Fibroblast of skin of left quadriceps (primary cell): ENCODE data around the gene ITPR1.
"Not testable (repeated sequence)": the region's sequence is repeated elsewhere in the genome, so short reads cannot be mapped to it uniquely, and the experiment has no call there.

ENCODE experiments used
- DNase-seq, 2 experiments: peaks; one replicate each; pipeline ENCODE4 v3.0.0-alpha.2; 2013; ENCODE audit warnings: low read depth in 2 of 2

ITPR1 gene

DNA sequence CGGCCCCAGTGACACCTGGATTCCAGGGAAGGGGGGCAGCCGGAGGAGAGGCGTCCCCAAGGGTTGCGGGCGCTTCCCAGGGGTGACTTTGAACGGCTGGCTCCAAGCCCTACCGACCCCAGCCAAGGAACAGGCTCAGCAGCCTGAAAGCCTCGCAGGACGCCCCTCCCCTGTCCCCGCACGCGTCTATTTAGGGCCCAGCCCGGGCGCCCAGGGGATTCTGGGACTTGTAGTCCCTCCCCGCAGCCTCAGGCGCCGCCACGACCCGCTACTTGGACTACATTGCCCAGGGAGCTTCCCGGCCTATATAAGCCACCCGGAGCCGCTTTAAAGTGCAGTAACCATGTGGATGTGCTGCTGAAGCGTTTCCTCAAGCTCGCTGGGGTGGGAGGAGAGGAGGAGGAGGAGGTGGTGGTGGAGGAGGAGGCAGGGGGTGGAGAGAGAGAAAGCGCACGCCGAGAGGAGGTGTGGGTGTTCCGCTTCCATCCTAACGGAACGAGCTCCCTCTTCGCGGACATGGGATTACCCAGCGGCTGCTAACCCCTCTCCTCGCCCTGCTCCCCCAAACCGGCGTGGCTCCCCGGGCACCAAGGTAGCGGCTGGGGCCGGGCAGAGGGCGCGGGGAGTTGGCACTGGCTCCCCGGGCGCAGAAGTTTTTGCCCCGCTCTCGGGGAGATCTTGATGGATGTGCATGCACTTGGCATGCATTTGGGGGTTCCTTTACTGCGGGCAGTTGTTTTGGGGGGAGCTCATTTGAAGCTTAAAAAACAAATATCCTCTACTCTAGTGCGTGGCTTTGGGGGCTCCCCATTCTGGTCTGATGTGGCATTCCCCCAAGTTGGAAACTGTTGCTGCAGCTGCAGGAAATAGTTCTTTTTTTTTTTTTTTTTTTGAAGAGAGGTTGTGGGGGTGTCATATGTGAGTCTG is at the start of gene ITPR1:
ITPR1 (plus strand) TSS at position 335 of the 927 bp plus-strand sequence. CDS start 23,144 bp downstream, outside the sequence.
- peak; percentile 98 for DNase-seq

DNA sequence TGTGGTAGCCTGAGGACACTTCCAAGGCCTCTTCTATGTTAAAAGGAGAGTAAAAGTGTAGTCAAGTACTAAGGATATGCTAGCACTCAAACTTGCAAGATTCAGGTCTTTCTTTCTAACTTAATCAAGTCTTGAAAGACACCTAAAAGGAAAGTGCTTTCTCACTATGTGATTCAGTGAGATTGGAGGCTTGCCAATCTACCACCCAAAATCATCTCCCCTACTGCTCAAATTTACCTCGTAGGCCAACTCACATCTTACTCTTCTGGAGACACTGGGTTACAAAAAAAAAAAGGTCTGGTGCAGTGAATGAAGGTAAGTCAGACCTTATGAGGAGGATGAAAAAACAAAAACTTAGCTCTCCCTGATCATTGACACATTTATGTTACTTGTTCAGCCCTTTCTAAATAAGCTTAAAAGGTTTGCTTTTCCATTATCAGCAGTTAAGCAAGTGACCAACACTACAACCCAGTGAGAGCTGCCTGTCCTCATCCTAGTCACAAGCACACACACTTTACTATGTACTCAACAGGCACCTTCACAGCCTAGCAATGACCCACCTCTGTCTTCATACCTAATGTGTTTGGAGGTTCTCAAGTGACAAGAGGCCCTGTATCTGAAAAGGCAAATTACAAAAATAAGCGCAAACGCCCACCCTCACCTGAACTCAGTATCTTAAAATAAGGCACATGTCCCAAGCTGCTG is 45.7 kb upstream of the ITPR1 start:
- DNase-seq = no peak

DNA sequence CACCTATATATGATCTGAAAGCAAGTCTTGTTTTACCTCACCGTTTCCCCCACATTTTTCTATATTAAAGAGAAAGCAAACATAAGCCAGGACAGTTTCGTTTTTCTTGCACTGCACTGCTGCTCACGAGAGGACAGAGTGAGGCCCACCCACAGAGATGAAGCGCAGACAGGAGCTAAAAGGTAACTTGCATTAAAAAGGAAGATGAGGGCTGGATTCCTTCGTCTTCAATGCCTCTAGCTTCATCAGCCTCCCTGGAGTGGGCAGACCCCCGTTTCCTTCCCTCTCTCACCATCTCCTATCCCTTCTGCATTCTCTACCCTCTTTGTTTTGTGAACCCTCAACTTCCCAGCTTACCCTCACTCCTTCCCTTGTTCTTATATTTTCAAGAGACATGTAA is 45.0 kb upstream of the ITPR1 start:
- DNase-seq = no peak

DNA sequence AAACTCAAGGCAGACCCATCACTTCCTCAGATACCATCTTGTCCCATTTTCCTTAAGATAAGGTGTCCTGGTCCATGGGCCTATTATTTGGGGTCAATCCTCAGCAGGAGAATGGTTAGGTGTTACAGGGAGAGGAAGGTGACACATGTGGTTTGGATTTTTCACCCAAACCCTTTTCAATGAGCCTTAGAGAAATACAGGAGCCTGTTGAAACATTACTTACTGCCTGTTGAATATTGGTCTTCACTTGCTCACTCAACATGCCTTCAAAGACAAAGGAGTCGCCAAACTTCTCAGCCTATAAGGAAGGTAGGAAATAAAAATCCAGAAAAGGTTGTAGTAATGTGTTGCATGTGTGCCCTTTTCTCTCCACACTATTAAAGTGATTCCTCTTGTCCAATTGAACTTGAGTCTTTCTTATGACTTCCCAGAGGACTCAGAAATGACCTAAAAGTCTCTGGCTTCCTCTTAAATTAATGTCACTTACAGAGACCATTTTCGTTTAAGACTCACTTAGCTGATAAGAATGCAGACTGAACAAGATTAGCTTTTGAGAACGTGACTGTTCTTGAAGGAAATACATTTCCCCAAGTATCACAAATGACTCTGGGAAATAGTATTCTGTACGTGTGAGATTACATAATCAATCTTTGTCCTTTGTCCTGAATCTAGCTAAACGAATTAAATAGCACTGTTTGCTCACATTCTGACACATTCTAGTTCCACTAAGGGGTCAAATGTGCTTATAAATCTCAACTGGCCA is 43.9 kb upstream of the ITPR1 start:
- no peak for DNase-seq

DNA sequence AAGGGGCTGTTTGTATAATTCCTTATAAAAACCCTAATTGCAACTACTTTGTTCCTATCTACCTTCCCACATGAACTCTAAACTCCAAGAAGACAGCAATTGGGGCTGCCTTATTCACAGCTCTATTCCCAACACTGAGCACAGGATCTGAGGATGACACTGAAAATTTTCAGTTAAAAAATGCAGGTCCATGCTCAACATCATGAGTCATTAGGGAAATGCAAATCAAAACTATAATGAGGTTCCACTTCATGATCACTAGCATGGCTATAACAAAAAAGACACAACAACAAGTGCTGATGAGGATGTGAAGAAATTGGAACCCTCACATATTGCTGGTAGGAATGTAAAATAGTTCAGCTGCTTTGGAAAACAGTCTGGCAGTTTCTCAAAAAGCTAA is 39.0 kb upstream of the ITPR1 start:
- DNase-seq = no peak

DNA sequence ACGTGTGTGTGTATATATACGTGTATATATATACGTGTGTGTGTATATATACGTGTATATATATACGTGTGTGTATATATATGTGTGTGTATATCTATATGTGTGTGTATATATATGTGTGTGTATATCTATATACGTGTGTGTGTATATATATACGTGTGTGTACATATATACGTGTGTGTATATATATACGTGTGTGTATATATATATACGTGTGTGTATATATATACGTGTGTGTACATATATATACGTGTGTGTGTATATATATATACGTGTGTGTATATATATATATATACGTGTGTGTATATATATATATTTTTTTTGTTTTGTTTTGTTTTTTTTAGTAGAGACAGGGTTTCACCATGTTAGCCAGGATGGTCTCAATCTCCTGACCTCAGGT is 36.4 kb upstream of the ITPR1 start:
- not testable (repeated sequence) for DNase-seq

DNA sequence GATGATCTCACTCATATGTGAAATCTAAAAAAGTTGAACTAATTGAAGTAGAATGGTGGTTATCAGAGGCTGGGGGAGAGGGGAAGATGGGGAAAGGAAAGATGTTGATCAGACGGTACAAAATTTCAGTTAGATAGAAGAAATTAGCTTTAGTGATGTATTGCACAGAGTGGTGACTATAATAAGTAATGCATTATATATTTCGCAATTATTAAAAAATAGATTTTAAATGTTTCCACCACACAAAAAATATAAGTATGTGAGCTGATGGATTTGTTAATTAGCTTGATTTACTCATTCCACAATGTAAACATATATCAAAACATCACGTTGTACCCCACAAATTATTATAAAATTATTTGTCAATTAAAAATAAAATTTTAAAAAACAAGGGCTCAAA is 34.2 kb upstream of the ITPR1 start:
- DNase-seq = no peak

DNA sequence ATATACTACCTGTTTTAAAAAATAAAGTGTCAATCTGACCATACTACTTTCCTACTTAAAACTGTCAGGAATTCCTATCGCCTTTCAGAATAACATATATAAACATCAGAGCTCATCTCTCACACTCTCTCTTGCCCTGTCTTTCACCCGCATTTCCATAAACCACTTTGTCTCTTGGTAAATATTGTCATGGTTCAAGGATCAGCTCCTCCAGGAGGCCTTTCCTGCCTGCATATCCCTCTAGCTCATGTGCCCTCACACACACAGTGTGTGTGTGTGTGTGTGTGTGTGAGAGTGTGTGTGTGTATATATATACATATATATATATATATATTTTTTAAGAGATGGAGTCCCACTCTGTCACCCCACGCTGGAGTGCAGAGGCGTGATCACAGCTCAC is 32.8 kb upstream of the ITPR1 start:
- no peak for DNase-seq

DNA sequence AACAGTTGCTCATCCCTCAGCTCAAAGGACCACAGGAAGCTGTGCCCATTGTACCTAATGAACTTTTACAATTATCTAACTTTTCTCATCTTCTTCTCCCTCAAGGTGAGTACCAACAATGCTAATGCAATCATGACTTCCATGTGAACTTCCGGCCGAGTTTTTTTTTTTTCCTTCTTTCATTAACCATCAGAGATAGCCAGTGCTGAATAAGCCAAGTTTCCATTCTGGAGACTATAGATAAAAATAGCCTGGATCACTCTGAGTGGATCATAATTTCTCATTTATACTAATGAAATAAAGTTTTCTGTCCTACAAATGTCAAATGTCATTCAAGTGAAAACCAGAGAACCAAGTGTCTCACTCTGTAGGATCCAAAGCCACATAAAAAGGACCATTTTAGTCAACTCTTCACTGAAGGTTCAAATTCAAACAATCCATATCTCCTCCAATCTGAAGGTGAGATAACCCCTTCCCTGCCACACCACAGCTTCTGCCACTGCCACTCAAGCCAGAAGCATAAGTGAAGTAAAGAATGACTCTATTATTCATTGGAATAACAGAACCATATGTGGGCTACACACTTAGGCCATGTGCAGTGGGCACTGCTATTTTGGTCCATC is 31.6 kb upstream of the ITPR1 start:
- no peak for DNase-seq

DNA sequence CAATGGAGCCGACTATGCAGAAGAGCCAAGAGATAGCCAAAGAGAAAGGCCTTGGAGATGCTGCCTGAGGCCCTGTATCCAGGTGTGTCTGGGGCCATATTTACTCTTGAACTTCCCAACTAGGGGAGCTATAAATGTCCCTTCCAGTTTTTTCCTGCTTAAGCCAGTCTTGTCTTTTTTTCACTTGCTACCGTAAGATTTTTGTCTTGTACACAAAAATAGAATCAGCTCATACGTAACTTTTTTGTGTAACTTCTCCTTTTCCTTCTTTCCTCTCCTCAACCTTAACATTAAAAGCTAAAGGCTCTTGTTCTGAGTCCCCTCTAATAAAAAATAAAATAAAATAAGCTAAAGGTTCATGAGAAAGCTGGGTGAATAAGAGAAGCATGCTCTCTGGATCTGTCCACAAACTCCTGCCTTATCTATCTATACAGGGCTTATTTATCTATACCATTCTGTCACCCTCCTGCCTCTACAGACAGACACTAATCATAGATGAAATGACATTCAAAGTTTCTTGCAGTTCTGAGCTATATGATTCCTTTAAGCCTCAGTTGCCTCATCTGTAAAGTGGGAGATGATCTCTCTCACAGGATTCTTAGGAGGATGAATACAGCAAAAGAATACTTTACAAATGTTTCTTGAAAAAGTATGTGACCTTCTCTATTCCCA is 30.6 kb upstream of the ITPR1 start:
- no peak for DNase-seq

DNA sequence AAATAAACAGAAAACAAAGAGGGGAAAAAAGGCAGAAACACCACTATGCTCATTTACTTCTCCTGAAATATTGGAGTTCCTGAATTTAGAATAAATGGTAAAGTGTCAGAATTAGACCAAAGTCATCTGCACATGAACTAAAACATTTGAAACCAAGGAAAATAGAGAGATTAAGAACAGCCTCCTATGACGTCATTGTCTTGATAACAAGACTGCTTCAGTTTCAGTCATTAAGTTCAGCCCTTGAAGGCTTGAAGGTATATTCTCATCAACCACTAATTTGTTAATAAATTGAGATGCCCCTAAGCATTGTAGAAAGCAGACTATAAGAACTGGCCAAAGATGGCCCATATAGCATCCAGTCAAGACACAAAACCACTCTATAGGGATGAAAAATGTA is 28.6 kb upstream of the ITPR1 start:
- DNase-seq = no peak

DNA sequence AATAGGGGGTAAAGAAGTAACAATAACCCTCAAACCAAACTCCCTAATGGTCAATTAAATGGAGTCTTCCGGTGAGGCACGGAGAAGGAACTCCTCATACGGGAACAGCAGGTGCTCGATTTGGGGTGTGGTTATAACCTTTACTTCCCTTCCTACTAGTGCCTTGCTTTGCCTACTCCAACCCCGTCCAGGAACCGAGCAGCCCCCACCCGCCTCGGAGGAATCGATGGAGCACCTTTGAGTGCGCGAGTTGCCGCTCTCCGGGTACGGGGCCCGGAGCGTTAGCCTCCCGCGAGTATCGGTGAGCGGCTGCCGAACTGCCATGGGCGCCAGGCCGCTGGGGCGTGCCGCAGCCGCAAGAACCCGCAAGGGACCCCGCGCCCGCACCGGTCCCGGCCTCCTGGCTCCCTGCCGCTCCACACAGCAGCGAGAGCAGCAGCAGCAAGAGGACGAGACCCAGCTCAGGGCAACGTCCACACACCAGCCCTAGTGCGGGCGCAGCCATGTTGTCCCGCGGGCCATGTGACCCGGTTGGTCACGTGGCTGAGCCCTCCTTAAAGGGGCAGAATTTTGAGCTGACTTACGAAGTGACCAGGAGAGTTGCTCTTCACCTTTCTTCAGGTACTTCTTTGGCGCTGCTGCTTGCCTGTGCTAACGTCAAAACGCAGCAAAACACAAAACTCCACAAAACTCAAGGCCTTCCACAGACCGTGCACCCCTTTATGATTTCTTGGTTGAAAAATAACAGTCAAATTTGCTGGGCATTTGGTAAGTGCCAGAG is 26.2 kb upstream of the ITPR1 start, which contains the start of gene SUMF1:
SUMF1 (minus strand) TSS at position 529 of the 781 bp plus-strand sequence; CDS start at position 505, 24 bp downstream.
- DNase-seq = peak; percentile 32 to 39

DNA sequence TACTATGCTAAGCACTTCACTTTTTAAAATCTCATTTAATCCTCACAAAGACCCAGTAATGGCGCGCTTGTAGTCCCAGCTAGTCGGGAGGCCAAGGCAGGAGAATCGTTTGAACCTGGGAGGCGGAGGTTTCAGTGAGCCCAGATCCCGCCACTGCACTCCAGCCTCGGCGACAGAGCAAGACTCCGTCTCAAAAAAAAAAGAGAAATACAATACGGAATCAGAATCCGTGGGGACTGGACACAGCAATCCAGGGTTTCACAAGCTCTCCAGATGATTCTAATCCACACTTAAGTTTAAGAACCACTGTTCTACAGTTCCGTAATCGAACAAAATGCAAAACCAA is 25.7 kb upstream of the ITPR1 start:
- DNase-seq = no peak

DNA sequence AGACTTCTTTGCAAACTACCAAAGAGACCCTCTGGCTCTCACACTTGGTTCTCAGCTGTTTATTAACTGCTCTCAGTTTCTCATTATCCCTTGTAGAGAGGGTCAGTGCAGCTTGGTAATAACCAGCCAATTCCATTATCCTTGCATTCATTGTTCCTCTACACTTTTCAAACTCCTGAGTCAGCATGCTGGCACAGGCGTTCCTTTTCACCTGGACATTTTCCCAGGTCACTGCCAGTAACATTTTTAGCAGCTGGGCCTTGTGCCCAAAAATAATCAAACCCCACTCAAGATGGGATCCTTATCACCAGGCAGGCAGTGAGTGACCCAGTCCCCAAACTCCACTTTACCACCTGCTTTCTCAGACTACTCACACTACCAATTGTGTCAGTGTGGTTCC is 21.2 kb upstream of the ITPR1 start:
- DNase-seq = no peak

DNA sequence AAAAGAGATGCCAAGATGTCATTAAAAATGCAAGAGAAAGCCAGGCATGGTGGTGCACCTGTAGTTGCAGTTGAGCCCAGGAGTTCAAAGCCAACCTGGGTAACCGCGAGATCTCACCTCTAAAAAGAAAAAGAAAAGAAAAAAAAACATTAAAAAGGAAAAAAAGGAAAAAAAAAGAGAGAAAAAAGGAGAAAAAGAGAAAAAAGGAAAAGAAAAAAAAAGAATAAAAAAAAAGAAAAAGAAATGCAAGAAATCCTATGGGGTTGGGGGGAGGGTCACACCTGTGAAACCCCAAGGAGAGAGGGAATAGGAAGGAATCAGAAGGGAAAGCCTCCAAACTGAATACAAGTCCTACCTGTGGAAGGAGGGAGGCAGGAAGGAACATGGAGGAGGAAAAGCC is 20.8 kb upstream of the ITPR1 start:
- DNase-seq = no peak

DNA sequence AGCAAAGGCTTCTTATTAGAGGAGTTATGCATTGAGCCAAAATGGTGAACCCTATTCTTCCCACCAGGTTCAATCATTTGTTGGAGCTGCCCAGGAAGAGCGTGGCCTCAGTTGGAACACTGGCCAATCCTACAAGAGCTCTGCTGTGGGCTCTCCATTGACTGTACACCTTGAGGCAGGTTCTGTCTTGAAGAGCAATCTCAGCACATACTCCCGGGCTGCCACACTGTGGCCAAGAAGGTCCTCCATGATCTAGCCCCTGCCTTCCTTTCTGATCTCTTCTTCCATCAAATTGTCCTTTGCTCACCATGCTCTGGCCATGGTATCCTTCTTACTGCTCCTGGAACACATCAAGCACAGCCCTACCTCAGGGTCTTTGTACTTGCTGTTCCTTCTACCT is 20.4 kb upstream of the ITPR1 start:
- DNase-seq = no peak

DNA sequence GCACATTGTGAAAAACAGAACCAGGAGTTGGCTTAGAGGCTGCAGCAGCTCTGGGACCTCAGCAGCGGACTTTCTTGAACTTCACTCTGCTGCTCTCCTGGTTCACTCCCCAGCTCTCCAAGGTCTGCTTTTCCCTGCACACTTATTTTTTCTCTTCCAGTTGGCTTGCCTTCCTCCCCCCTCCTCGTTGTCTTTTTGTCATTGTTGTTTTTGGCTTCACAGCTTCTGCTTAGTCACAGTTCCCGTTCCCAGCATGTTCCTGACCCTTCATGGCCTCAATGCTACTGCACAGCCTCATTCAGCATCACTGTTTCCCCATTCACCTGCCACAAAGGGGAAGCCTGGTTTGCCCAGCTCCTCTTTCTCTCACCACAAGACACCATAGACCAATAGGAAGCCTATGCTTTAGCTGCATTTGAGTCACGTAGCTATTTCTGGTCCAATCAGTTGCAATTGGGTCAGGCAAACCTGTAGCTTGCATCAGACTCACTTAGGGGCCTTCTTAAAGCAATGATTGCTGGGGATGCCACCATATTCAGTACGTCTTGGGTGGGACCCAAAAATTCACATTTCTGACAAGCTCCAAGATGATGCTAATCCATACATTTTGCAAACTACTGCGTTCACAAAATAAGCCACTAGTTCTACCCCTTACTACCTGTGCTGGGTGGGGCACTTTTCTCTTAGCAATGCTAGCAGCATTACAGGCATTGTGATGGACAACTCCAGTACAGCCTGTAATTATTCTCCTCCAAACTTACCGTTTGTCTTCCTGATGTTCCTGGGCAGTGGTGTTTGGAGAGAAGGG is 18.3 kb upstream of the ITPR1 start:
- no peak for DNase-seq

DNA sequence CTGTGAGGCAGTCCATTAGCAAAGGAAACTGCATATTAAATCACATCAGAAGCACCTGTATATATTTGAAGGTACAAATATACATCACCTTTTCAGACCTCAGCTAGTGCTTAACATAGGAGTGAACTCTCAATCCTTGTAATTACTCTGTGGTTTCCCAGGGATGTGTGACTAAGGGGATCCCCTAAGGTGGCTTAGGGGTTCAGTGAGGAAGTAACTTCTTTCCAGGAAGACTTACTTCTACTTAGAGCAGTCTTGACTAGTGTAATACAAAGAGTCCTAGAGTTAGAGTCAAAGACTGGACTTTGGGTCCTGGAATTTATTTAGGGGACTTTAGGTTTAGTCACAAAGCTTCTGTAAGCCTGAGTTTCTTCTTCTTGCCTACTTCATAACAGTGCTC is 17.3 kb upstream of the ITPR1 start:
- DNase-seq = no peak

DNA sequence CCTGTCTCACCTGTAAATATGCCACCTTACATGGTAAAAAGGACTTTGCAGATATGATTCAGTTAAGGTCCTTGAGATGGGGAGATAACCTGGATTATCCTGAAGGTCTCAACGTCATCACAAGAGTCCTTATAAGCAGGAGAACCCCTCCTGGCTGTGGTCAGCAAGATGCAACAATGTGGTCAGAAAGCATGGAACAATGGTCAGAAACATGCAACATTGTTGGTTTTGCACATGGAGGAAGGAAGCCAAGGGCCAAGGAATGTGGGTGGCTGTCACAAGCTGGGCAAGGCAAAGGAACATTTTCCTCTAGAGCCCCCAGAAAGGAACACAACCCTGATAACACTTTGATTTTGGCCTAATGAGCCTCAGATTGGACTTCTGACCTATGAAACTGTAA is 16.7 kb upstream of the ITPR1 start:
- no peak for DNase-seq

DNA sequence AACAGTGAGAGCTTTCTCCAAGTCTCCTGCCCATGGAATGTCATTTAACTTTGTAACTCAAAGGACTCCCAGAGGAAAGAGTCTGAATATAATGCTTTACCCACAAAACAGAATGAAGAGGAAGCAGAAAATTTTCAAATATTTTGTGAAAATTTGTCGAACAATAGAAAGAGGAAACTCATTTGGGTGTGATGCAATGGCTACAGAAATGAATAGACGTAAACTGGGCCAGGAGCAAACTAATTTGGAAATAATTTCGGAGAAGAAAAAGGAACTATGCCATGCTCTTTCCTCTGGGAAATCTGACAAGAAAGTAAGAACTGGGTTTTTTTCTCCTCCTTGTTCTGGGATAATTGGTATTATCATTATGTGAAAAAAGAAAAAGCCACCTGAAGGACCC is 14.9 kb upstream of the ITPR1 start:
- DNase-seq = no peak
